Measurements from ENCODE around the gene AHDC1. TPM values are rescaled to one million over a fixed set of nuclear protein-coding genes. Genes with fewer than 3 reads are reported as not detected.

The AHDC1 gene
- total RNA-seq, 4 donors from 2014 or later, result 37.7 to 63.0 (median 52.5) TPM

- WGBS, 2 donors, result 58 to 62% methylated on average over 6 of the region's 6 CpGs
- TF ChIP-seq, protein P1, sequence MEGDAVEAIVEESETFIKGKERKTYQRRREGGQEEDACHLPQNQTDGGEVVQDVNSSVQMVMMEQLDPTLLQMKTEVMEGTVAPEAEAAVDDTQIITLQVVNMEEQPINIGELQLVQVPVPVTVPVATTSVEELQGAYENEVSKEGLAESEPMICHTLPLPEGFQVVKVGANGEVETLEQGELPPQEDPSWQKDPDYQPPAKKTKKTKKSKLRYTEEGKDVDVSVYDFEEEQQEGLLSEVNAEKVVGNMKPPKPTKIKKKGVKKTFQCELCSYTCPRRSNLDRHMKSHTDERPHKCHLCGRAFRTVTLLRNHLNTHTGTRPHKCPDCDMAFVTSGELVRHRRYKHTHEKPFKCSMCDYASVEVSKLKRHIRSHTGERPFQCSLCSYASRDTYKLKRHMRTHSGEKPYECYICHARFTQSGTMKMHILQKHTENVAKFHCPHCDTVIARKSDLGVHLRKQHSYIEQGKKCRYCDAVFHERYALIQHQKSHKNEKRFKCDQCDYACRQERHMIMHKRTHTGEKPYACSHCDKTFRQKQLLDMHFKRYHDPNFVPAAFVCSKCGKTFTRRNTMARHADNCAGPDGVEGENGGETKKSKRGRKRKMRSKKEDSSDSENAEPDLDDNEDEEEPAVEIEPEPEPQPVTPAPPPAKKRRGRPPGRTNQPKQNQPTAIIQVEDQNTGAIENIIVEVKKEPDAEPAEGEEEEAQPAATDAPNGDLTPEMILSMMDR (IDR thresholded peaks at IDR 0.05), result no peak
- TF ChIP-seq POLR2A (IDR thresholded peaks at IDR 0.05), result no peak
- H3K4me3 ChIP-seq (ENCODE audit: low read depth, poor library complexity, severe bottlenecking), result no peak overlapping the region
- DNase-seq (ENCODE audit: low spot score in 2 of 2), result no peak
- intact Hi-C loops (cut with DNase I; ENCODE audit: low total_unique reads), result no loop called here
Observed at GRCh38 chr1:27507960-27508665, 95.8 kb downstream of the AHDC1 start.

GRCh38 chr1:27506703-27507102 lies 97.2 kb downstream of the AHDC1 start:
- H3K4me3 ChIP-seq (ENCODE audit: low read depth, poor library complexity, severe bottlenecking), result no peak overlapping the region
- 47 to 69% methylated on average over 6 of the region's 6 CpGs for WGBS, 2 donors
- DNase-seq (ENCODE audit: low spot score in 2 of 2), result no peak
- TF ChIP-seq POLR2A (IDR thresholded peaks at IDR 0.05), result no peak
- TF ChIP-seq, protein P1 (IDR thresholded peaks at IDR 0.05), result no peak
- intact Hi-C loops (cut with DNase I; ENCODE audit: low total_unique reads), result no loop called here

DNA sequence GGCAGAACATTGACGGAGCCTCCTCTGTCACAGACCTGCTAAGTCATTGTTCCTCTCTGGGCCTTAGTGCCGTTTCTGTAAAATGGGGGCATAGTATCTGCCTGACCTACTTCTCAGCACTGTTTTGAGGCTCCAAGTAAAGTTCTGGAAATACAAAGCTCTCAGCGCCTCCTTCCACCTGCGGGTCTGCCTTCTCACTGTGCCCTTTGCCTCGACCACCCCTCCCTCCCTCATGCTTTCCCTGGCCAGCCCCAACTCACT lies 98.6 kb downstream of the AHDC1 start:
- intact Hi-C loops (cut with DNase I; ENCODE audit: low total_unique reads), result no loop called here
- WGBS, 2 donors, result 26 to 47% methylated on average over 5 of the region's 5 CpGs

GRCh38 chr1:27504588-27505419 lies 99.1 kb downstream of the AHDC1 start:
- TF ChIP-seq, protein P1 (IDR thresholded peaks at IDR 0.05), result no peak
- TF ChIP-seq POLR2A (IDR thresholded peaks at IDR 0.05), result no peak
- DNase-seq (ENCODE audit: low spot score in 2 of 2), result peak in 1 of 2 donors; percentile 90
- H3K4me3 ChIP-seq (ENCODE audit: low read depth, poor library complexity, severe bottlenecking), result no peak overlapping the region
- 11 to 13% methylated on average over 12 of the region's 13 CpGs for WGBS, 2 donors
- intact Hi-C loops (cut with DNase I; ENCODE audit: low total_unique reads), result no loop called here

More for the DNA sequence above, 98.6 kb downstream of the AHDC1 start:
- H3K4me3 ChIP-seq (ENCODE audit: low read depth, poor library complexity, severe bottlenecking), result no peak overlapping the region
- DNase-seq (ENCODE audit: low spot score in 2 of 2), result no peak
- TF ChIP-seq POLR2A (IDR thresholded peaks at IDR 0.05), result no peak
- TF ChIP-seq, protein P1 (IDR thresholded peaks at IDR 0.05), result no peak

- no peak for TF ChIP-seq POLR2A (IDR thresholded peaks at IDR 0.05)
- TF ChIP-seq, protein P1 (IDR thresholded peaks at IDR 0.05), result no peak
- DNase-seq (ENCODE audit: low spot score in 2 of 2), result peak in 1 of 2 donors; percentile 69
- no peak overlapping the region for H3K4me3 ChIP-seq (ENCODE audit: low read depth, poor library complexity, severe bottlenecking)
- intact Hi-C loops (cut with DNase I; ENCODE audit: low total_unique reads), result no loop called here
- WGBS, 2 donors, result 13 to 22% methylated on average over 12 of the region's 12 CpGs
Observed at GRCh38 chr1:27503844-27504587, 99.9 kb downstream of the AHDC1 start.
